Measurements from ENCODE around the gene WFIKKN1.
A peak's percentile ranks its signal among the peaks of the same experiment; 100 is the strongest.

WFIKKN1 gene

DNA sequence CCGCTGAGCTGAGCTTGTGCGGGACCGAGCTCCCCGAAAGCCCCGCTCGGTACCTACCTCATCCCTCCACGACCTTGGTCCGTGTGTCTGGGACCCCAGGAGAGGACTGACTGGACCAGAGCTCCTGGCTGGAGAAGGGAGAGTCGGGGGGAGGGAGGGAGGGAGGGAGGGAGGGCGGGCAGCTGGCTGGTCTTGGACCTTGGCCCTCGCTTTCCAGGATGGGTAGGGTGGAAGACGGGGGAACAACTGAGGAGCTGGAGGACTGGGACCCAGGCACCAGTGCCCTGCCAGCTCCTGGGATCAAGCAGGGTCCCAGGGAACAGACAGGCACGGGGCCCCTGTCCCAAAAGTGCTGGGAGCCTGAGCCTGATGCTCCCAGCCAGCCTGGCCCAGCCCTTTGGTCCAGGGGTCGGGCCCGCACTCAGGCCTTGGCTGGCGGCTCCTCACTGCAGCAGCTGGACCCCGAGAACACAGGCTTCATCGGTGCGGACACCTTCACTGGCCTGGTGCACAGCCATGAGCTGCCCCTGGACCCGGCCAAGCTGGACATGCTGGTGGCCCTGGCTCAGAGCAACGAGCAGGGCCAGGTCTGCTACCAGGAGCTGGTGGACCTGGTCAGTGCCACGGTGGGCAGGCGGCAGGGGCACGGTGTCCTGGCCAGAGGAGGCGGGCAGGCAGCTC is 45.2 kb downstream of the WFIKKN1 start:
- no peak for DNase-seq

DNA sequence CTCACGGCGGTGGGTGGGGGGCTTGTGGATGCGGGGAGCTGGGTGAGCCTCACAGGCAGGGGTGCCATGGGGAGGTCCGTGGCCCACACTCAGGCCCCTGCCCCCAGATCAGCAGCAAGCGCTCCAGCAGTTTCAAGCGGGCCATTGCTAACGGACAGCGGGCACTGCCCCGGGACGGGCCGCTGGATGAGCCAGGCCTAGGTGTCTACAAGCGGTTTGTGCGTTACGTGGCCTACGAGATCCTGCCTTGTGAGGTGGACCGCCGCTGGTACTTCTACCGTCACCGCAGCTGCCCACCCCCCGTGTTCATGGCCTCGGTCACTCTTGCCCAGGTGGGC is 45.7 kb downstream of the WFIKKN1 start:
- DNase-seq, result no peak

DNA sequence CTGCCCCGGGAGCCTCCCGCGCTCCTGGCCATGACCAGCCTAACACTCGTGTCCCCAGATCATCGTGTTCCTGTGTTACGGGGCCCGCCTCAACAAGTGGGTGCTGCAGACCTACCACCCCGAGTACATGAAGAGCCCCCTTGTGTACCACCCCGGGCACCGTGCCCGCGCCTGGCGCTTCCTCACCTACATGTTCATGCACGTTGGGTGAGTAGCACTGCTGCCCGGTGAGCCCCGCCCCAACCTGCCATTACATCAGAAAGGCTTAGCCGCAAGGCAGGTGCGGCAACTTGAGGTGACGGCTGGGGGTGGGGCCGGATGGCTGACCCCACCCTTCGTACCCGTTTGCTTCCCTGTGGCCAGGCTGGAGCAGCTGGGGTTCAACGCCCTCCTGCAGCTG is 46.1 kb downstream of the WFIKKN1 start:
- no peak for DNase-seq

- no peak for DNase-seq
These were observed 46.8 kb downstream of the WFIKKN1 start for GRCh38 chr16:677316-678190.

DNA sequence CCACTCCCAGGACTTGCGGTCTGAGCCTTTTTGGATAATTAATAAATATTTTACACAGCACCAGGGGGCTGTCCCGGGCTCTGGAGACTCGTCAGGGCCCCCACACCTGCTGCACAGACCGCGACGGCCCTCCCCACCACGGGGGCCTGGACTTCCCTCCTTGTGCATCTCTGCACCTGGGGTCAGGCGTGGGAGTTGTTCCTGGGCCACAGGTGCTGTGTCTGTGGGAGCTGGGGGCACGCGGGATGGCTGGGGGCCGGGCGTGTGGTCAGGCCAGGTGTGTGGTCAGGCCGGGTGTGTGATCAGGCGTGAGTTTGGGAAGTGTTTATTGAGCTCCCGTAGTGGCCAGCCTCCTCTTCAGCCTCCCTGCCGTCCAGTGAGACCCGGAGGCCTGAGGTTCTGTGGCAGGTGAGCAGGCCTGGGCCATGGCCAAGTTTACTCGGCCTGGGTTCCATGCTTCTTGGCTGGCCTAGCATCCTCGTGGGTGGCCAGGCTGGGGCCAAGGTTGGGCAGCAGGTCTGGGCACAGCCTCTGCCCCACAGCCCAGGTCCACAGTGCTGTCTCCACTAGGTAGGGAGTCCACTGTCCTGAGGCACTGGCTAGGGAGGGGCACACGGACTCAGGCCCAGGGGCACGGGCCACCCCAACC is 47.5 kb downstream of the WFIKKN1 start:
- no peak for DNase-seq

GRCh38 chr16:678858-679813 is 48.4 kb downstream of the WFIKKN1 start:
- DNase-seq, result peak; percentile 62 to 66

DNA sequence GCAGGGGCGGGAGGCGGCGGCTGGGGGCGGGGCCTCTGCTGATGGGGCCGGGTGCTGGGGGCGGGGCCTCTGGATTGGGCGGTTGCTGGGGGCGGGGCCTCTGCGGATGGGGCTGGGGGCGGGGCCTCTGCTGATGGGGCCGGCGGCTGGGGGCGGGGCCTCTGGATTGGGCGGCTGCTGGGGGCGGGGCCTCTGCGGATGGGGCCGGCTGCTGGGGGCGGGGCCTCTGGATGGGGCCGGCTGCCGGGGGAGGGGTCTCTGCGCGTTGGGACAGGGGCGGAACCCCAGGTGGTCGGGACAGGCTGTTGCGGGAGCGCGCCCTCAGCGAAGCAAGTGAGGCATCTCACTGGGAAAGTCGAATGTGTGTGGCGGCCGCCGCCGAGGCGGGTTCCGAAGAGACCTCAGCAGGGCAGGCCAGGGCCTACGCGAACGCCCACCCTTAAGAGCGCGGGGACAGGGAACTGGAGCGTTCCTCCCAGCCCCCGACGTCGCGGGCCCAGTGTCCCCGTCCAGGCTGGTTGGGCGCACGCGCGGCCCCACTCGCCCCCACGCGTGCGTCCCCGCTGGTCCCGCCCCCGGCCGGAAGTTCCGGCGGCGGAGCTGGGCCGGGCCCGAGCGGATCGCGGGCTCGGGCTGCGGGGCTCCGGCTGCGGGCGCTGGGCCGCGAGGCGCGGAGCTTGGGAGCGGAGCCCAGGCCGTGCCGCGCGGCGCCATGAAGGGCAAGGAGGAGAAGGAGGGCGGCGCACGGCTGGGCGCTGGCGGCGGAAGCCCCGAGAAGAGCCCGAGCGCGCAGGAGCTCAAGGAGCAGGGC is 49.2 kb downstream of the WFIKKN1 start, which contains the start of gene STUB1:
TSS of gene STUB1 (plus strand) at position 597 of the 811 bp plus-strand sequence. CDS start at position 713, 116 bp downstream.
- peak; percentile 89 to 91 for DNase-seq

GRCh38 chr16:680625-680945 is 49.8 kb downstream of the WFIKKN1 start:
- DNase-seq, result no peak

- peak in 1 of 2 experiments; percentile 30 for DNase-seq
These were observed 50.4 kb downstream of the WFIKKN1 start for GRCh38 chr16:680967-681745.

DNA sequence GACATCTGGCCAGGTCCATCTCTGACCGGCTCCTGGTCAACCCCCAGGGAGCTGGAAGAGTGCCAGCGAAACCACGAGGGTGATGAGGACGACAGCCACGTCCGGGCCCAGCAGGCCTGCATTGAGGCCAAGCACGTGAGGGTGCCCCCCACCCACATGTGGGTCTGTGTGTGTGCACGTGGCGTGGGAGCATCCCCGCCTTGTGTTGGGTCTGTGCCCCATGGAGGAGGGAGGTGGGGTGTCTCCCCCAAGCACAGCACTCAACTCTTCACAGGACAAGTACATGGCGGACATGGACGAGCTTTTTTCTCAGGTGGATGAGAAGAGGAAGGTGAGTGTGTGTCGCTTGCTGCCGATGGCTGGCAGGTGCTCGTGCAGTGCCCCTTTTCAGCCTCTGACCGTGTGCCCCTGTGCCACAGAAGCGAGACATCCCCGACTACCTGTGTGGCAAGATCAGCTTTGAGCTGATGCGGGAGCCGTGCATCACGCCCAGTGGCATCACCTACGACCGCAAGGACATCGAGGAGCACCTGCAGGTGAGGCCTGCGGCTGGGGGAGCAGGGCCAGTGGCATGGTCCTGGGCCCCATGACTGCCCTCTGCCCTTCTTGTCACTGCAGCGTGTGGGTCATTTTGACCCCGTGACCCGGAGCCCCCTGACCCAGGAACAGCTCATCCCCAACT is 51.1 kb downstream of the WFIKKN1 start:
- DNase-seq, result no peak

GRCh38 chr16:682493-683395 is 52.0 kb downstream of the WFIKKN1 start:
- no peak for DNase-seq

- DNase-seq, result peak; percentile 32 to 35
These were observed 52.7 kb downstream of the WFIKKN1 start for GRCh38 chr16:683396-684070.
